Prostate gland (tissue), 2 donors: ENCODE data around the gene SAP30L. TPM values are rescaled to one million over a fixed set of nuclear protein-coding genes. Genes with fewer than 3 reads are reported as not detected.

Source experiments
- DNase-seq: peaks from one replicate; pipeline ENCODE4 v3.0.0-alpha.2; 2019; ENCODE audit warnings: low spot score
- H3K27ac ChIP-seq, 2 donors: fragments of 200-600 bp; sonication (generic); 2 replicates each; pipeline ENCODE4 v1.5.1; 2017 to 2019
- H3K27me3 ChIP-seq: fragments of 200-600 bp; sonication (generic); replicated peaks from 2 replicates; pipeline ENCODE4 v1.5.1; 2019; ENCODE audit not compliant: insufficient read depth
- H3K36me3 ChIP-seq, 2 donors: fragments of 200-600 bp; sonication (generic); 1 replicate in 1 of 2; 2 replicates in 1 of 2; pipeline versions ENCODE4 v1.5.1 to v1.8.1; 2017 to 2019
- H3K4me1 ChIP-seq: fragments of 200-600 bp; sonication (generic); replicated peaks from 2 replicates; pipeline ENCODE4 v1.5.1; 2019
- H3K4me3 ChIP-seq, 2 donors: fragments of 200-600 bp; sonication (generic); 2 replicates each; pipeline ENCODE4 v1.5.1; 2017 to 2019
- H3K9me3 ChIP-seq: fragments of 200-600 bp; sonication (generic); 2 replicates; pipeline ENCODE4 v1.5.1; 2017
- CTCF ChIP-seq, 4 experiments: fragments of 200-600 bp in 2 of 4; fragments of 450-650 bp in 2 of 4; sonication (generic) in 2 of 4; IDR thresholded peaks; 1 replicate in 3 of 4; 2 replicates in 1 of 4; pipeline ENCODE4 v1.5.1; 2016 to 2019; ENCODE audit warnings: antibody characterized with exemption in 4 of 4, mild to moderate bottlenecking in 2 of 4, moderate library complexity in 2 of 4
- POLR2A ChIP-seq: fragments of 450-650 bp; IDR thresholded peaks from one replicate; pipeline ENCODE4 v1.6.1; 2016; ENCODE audit warnings: antibody characterized with exemption, mild to moderate bottlenecking
- POLR2AphosphoS5 ChIP-seq: sonication (generic); formaldehyde crosslinking; IDR thresholded peaks from one replicate; pipeline ENCODE4 v1.6.1; 2017; ENCODE audit warnings: antibody characterized with exemption
- WGBS: methylation state at CpG from one replicate; pipeline ENCODE4 v1.1.5; 2018; 5-methylcytosine and 5-hydroxymethylcytosine counted together
- intact Hi-C: fragments of 100-400 bp; cut with DNase I; formaldehyde crosslinking; loops from one replicate; pipeline ENCODE4 v1.14.2; 2022
- total RNA-seq, 2 donors: library from RNA; depleted of rRNA; stranded (reverse); fragments of >200 nt; gene quantifications; one replicate each; pipeline ENCODE4 v1.1.0, GENCODE V29; 2016

The SAP30L gene
- total RNA-seq, 2 donors from 2014 or later = 33.8 to 35.9 TPM

- peaks cover 74% of the 10 kb centered on the region for H3K27me3 ChIP-seq
- no peak for TF ChIP-seq CTCF (IDR thresholded peaks at IDR 0.05)
- TF ChIP-seq POLR2A = no peak
- TF ChIP-seq POLR2AphosphoS5 = no peak
- DNase-seq = no peak
- H3K9me3 ChIP-seq = no peaks in the 10 kb centered on the region
- intact Hi-C loops = no loop called here
- H3K4me3 ChIP-seq = peak within 1 kb of the TSS in 1 of 2 donors; percentile 2
- H3K36me3 ChIP-seq = no peaks in the 10 kb centered on the region
- WGBS = 0% methylated on average over 19 of the region's 20 CpGs
- H3K4me1 ChIP-seq = peaks cover 8% of the 10 kb centered on the region
- no peak within 1 kb of the TSS for H3K27ac ChIP-seq
These were observed 32.4 kb downstream of the SAP30L start, which contains the start of gene HAND1 for GRCh38 chr5:154478224-154478565. Gene HAND1, minus strand, starts transcription at chr5:154478227. Its CDS starts 219 bp downstream, at chr5:154478008.

GRCh38 chr5:154478752-154479159, 33.0 kb downstream of the SAP30L start:
- no peak overlapping the region for H3K4me3 ChIP-seq
- H3K4me1 ChIP-seq = peaks cover 8% of the 10 kb centered on the region
- H3K36me3 ChIP-seq = no peaks in the 10 kb centered on the region
- no peak for TF ChIP-seq POLR2A
- TF ChIP-seq POLR2AphosphoS5 = no peak
- TF ChIP-seq CTCF (IDR thresholded peaks at IDR 0.05) = no peak
- H3K27ac ChIP-seq = no peak overlapping the region
- H3K9me3 ChIP-seq = no peaks in the 10 kb centered on the region
- intact Hi-C loops = no loop called here
- no peak for DNase-seq
- peaks cover 73% of the 10 kb centered on the region for H3K27me3 ChIP-seq
- WGBS = 5% methylated on average over 17 of the region's 27 CpGs

- Histone ChIP-seq H3K36me3 (no peaks in the 10 kb centered on the region), H3K27me3 (peaks cover 74% of the 10 kb centered on the region), H3K27ac (no peak overlapping the region), H3K4me3 (no peak overlapping the region), H3K4me1 (peaks cover 8% of the 10 kb centered on the region), H3K9me3 (no peaks in the 10 kb centered on the region)
- DNase-seq = no peak
- intact Hi-C loops = no loop called here
- 4% methylated on average over 42 of the region's 44 CpGs for WGBS
- TF ChIP-seq POLR2AphosphoS5 (no peak), CTCF (IDR thresholded peaks at IDR 0.05) (no peak), POLR2A (no peak)
These were observed 33.6 kb downstream of the SAP30L start for GRCh38 chr5:154479160-154479943.

GRCh38 chr5:154479944-154480750, 34.4 kb downstream of the SAP30L start:
- intact Hi-C loops = no loop called here

More at GRCh38 chr5:154479944-154480750, 34.4 kb downstream of the SAP30L start:
- Histone ChIP-seq H3K27me3 (peaks cover 73% of the 10 kb centered on the region), H3K27ac (no peak overlapping the region), H3K4me1 (peaks cover 8% of the 10 kb centered on the region), H3K36me3 (no peaks in the 10 kb centered on the region), H3K4me3 (no peak overlapping the region), H3K9me3 (no peaks in the 10 kb centered on the region)
- no peak for TF ChIP-seq POLR2AphosphoS5
- TF ChIP-seq CTCF (IDR thresholded peaks at IDR 0.05) = no peak
- no peak for TF ChIP-seq POLR2A
- WGBS = 7% methylated on average over 31 of the region's 31 CpGs
- no peak for DNase-seq
